Activated CD8-positive, alpha-beta memory T cell treated with anti-CD3 and anti-CD28 coated beads for 1 hour (primary cell): ENCODE results near the gene METTL15.
"Not testable (repeated sequence)": the region's sequence is repeated elsewhere in the genome, so short reads cannot be mapped to it uniquely, and the experiment has no call there.

Experiments
- DNase-seq, 2 donors: peaks; one replicate each; pipeline ENCODE4 v3.0.0-alpha.2; 2020; ENCODE audit warnings: low read depth in 1 of 2; ENCODE audit errors: extremely low read depth in 1 of 2

METTL15 gene

DNA sequence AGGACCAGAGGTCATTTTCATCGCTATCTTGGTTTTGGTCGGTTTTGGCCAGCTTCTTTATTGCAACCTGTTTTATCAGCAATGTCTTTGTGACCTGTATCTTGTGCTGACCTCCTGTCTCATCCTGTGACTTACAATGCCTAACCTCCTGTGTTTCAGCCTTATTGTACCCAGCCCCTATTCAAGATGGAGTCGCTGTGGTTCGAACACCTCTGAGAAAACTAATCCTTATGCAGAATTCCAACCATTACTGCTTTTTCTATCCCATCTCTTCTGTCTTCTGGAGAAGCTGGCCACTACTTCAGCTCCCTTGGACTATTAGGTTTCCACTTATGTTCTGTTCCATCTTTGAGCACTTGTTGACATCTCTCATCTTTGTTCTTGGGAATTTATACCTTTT is 62.6 kb downstream of the METTL15 start:
- no peak for DNase-seq

DNA sequence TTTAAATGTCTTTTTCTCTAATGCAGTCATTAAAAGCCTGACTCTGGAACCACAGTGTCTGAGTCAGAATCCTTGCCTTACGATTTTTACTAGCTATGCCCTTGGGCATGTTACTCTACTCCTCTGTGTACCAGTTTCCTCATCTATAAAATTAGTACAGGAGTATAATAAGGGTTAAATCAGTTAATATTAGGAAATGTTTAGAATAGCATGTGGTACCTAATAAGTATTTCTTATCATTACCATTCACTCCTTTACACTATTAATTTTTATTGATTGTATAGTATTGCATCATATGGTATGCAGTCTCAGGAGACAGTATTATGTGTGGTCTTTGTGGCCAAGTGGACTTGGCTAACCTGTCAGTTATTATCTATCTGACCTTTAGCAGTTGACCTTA is 68.2 kb downstream of the METTL15 start:
- no peak for DNase-seq

DNA sequence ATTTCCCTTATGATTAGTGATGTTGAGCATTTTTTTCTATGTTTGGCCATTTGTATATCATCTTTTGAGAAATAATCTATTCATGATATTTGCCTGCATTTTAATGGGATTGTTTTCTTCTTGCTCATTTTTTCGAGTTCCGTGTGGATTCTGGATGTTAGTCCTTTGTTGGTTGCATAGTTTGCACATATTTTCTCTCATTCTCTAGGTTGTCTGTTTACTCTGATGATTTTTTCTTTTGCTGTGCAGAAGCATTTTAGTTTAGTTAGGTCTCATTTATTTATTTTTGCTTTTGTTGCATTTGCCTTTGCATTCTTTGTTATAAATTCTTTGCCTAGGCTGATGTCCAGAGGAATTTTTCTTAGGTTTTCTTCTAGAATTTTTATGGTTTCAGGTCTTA is 87.3 kb downstream of the METTL15 start:
- no peak for DNase-seq

DNA sequence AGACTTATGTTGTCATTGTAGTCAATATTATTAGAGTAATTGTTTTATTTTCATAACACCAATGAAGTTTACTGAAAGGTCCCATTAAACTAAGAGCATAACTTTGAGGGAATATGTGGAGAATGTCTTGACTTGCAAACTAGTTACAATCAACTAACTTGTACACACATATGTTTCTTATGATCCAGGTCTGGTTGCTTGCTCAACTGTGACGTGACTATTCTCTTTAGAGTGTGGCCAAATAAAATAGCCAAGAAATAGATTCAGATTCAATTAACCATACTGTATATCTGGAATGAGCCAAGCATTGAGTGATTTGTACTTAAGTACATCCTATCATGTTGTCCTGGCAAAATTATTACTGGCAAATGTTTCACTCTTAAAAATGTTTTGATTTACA is 101.7 kb downstream of the METTL15 start:
- no peak for DNase-seq

- DNase-seq, result not testable (repeated sequence)
Measured at GRCh38 chr11:28222063-28222462, 113.9 kb downstream of the METTL15 start.

DNA sequence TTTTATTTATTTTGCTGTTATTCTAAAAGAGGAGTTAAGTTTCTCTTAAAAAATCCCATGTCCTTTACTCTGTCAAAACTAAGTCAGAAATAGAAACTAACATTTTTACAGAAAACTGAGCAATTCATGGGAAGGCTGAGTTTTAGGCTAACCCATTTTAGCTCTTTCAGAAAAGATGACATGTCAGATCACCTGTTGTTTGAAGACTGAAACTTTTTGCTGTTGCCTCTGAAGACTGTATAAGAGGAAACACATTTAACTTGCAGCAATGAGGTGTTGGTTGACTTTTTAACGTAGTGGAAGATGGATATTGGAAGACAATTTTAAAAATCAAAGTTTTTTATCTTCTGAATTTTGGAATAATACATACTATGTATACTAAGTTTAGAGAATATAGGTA is 115.4 kb downstream of the METTL15 start:
- DNase-seq, result no peak

- no peak for DNase-seq
Measured at GRCh38 chr11:28223994-28224393, 115.8 kb downstream of the METTL15 start.

GRCh38 chr11:28227460-28227859 is 119.3 kb downstream of the METTL15 start:
- DNase-seq, result no peak

- no peak for DNase-seq
Measured at GRCh38 chr11:28228196-28228895, 120.2 kb downstream of the METTL15 start.

GRCh38 chr11:28231475-28231874 is 123.3 kb downstream of the METTL15 start:
- DNase-seq, result no peak

DNA sequence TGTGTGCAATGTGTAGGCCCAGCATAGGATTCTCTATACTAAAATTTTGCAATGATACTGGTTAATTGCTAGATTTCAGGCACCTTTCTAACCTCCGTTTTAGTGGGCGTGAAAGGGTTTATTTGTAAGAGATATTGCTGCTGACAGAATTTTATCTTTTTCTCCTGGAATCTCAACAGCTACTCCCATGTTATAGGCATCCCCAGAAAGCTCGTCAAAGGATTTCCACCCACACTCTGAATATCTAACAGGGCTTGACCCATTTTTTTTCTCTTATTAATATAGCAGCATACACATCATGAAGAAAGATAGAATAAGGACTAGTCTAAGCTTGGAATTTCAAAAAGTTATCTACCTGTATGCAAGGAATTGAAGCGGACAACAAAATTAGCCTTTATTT is 124.5 kb downstream of the METTL15 start:
- DNase-seq, result no peak

- DNase-seq, result no peak
Measured at GRCh38 chr11:28241760-28242159, 133.6 kb downstream of the METTL15 start.

GRCh38 chr11:28242596-28242995 is 134.4 kb downstream of the METTL15 start:
- no peak for DNase-seq

DNA sequence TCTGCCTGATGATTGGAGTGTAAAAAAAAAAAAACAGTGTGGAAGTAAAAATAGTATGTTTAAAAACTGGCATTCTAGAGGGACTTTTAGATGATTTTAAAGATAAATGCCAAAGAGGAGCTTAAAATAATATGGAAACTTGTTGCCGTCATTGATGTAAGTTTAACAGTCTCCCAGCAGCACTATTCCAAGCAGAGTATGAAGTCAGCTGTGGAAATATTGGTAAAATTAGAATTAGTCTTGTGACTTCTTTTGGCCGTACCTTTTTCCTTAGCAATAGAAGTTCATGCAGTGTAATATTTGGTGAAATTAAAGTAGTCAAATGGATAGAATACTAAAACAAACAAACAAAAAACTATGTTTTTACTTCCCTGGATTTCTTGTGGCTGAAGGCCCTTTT is 134.9 kb downstream of the METTL15 start:
- no peak for DNase-seq

GRCh38 chr11:28243581-28243980 is 135.4 kb downstream of the METTL15 start:
- DNase-seq, result no peak

- no peak for DNase-seq
Measured at GRCh38 chr11:28245131-28245530, 136.9 kb downstream of the METTL15 start.

- no peak for DNase-seq
Measured at GRCh38 chr11:28250192-28250591, 142.0 kb downstream of the METTL15 start.

GRCh38 chr11:28251257-28251656 is 143.1 kb downstream of the METTL15 start:
- DNase-seq, result no peak

DNA sequence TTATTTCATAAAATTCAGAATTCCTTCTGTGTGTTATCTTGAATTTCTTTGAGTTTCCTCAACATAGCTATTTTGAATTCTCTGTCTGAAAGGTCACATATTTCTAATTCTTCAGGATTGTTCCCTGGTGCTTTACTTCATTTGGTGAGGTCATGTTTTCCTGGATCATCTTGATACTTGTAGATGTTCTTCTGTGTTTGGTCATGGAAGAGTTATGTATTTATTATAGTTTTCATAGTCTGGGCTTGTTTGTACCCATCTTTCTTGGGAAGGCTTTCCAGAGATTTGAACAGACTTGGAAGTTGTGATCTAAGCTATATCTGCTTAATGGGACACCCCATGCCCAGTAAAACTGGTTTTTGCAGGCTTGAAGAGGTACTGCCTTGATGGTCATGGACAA is 149.6 kb downstream of the METTL15 start:
- DNase-seq, result no peak

DNA sequence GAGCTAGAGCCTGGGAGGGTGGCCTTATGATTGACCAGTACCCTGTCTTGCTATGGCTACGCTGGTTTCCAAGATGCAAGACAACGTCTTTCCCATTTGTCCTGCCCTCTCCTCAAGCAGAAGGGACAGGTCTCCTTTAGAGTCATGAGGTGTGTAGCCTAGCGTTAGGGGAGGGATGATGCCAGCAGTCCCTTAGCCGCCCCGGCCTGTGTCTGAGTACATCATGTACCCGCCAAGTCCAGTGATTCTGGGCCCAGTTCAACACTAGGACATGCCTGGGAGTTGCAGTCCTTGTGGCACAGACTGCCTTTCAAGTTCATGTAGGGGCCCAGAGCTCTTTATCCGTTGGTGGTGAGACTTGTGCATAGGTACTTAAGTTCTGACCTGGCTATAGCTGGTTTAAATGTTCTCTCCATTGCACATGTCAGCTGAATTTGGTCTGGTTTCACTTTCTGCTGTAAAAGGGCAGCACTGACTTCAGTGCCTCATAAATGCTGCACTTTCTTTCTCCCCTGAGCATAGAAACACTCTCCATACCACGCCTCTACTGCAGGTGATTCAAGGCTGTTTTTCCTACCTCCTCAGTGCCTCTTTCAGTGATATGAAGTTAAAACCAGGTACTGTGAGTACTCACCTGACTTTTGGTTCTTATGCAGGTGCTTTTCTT is 151.1 kb downstream of the METTL15 start:
- no peak for DNase-seq

DNA sequence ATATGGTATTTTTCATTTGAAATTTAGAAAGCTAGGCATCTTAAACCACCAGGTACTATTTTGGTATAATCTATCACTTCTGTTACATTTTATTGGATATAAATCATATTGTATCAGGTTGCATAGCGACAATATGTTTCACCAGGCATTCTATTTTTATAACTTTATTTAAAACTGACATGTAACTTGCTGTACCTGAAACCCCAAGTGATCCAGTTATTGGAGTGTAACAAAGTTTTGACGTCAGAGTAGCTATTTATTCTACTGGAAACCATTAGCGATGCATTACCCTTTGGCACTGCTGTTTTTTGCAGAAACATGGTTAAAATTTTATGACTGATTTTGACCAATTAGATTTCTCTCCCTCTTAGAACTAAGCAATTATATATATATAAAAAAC is 160.7 kb downstream of the METTL15 start:
- DNase-seq, result no peak

DNA sequence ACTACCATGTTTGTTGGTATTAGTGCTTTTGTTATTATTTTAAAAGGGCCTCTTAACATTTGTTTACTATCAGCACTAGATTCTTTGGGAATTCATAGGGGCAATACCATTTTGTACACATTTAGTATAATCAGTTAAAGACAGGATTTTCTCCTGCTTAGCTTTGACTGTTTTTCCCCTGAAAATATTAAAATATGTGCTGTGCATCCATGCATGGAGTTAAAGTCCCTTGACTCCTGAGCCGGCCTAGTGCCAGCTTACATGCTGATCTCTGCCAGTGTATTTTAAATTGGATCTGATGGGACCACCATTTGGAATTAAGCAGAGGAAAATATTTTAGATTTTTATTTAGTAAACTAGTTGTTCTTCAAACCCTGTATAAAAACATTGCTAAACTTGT is 161.4 kb downstream of the METTL15 start:
- DNase-seq, result no peak

GRCh38 chr11:28272247-28272646 is 164.1 kb downstream of the METTL15 start:
- not testable (repeated sequence) for DNase-seq
